ENCODE measurements around the gene THAP11. TPM values are rescaled to one million over a fixed set of nuclear protein-coding genes. Genes with fewer than 3 reads are reported as not detected.

The THAP11 gene
- total RNA-seq, 6 experiments from 2014 or later: 8.9 to 23.9 (median 11.7) TPM

DNA sequence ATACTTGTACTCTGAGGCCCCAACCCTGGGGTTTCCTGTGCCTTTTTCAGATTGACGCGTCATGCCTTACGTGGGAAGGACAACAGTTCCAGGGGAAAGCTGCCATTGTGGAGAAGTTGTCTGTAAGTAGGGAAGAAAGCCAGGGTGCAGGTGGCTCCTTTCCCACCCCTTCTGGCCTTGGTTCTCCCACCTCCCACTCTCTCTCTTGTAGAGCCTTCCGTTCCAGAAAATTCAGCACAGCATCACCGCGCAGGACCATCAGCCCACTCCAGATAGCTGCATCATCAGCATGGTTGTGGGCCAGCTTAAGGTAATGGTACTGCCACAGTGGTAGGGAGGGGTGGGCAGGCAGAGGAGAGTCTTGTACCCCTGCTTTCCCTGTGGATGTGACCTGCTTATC, 26.2 kb downstream of the THAP11 start:
- 95% methylated on average over 4 of the region's 6 CpGs for WGBS (ENCODE audit: insufficient coverage, low coverage, low lambda C conversion rate, missing lambda C conversion rate)
- Histone ChIP-seq H3K4me1 (peaks cover 0 to 13% (median 4%) of the 10 kb centered on the region in 4 donors), H3K4me3 (no peak overlapping the region), H3K9me3 (no peaks in the 10 kb centered on the region), H3K27me3 (no peaks in the 10 kb centered on the region), H3K36me3 (peaks cover 0 to 39% (median 6%) of the 10 kb centered on the region in 4 donors), H3K27ac (no peak overlapping the region)
- ATAC-seq (no peak), DNase-seq (no peak)
- intact Hi-C loops (cut with DNase I): no loop called here
- TF ChIP-seq, protein P1, sequence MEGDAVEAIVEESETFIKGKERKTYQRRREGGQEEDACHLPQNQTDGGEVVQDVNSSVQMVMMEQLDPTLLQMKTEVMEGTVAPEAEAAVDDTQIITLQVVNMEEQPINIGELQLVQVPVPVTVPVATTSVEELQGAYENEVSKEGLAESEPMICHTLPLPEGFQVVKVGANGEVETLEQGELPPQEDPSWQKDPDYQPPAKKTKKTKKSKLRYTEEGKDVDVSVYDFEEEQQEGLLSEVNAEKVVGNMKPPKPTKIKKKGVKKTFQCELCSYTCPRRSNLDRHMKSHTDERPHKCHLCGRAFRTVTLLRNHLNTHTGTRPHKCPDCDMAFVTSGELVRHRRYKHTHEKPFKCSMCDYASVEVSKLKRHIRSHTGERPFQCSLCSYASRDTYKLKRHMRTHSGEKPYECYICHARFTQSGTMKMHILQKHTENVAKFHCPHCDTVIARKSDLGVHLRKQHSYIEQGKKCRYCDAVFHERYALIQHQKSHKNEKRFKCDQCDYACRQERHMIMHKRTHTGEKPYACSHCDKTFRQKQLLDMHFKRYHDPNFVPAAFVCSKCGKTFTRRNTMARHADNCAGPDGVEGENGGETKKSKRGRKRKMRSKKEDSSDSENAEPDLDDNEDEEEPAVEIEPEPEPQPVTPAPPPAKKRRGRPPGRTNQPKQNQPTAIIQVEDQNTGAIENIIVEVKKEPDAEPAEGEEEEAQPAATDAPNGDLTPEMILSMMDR (IDR thresholded peaks at IDR 0.05): no peak

DNA sequence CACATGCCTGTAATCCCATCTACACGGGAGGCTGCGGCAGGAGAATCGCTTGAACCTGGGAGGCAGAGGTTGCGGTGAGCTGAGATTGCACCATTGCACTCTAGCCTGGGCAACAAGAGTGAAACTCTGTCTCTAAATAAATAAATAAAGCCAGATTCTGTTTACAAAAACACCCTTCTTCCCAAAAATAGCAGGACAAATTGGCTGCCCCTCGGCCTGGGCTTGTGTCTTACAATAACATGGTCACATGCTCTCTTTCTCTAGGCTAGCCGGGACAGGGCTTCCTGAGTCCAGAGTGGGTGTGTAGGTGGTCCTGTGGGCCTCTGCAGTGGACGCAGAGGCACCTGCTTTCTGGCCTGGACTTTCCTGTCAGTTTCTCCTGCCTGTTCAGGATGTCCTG, 27.5 kb downstream of the THAP11 start:
- ATAC-seq (peak; percentile 7 to 57 (median 42)), DNase-seq (peak in 2 of 3 donors; percentile 59 to 71)
- Histone ChIP-seq H3K9me3 (no peaks in the 10 kb centered on the region), H3K27me3 (no peaks in the 10 kb centered on the region), H3K36me3 (peaks cover 0 to 39% (median 6%) of the 10 kb centered on the region in 4 donors), H3K4me1 (peaks cover 0 to 24% (median 8%) of the 10 kb centered on the region in 4 donors), H3K4me3 (no peak overlapping the region), H3K27ac (peak overlapping the region in 2 of 3 donors; percentile 43 to 66)
- WGBS (ENCODE audit: insufficient coverage, low coverage, low lambda C conversion rate, missing lambda C conversion rate): 31% methylated on average over 5 of the region's 7 CpGs
- intact Hi-C loops (cut with DNase I): no loop called here
- no peak for TF ChIP-seq POLR2A (IDR thresholded peaks at IDR 0.05)
- TF ChIP-seq, protein P1 (IDR thresholded peaks at IDR 0.05): no peak

DNA sequence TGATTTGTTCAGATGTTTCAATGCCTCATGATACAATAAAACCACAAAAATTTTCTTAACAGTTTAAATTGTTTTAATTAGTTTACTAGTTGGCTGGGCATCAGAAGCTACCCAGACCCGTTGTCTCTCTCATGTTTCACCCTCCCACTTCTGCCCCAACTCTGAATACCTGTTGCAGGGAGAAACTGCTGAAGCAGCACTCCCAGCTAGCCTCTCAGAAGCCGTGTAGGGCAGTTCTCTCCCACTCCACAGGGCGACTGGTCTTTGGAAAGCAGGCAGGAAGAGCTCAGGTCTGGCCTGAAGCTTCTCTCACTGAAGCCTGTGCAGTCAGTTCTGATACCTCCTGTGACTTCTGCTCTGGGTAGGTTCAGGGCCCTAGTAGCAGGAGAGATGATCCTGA, 29.1 kb downstream of the THAP11 start:
- WGBS (ENCODE audit: insufficient coverage, low coverage, low lambda C conversion rate, missing lambda C conversion rate): 65% methylated on average over 2 of the region's 3 CpGs
- ATAC-seq: no peak
- Histone ChIP-seq H3K4me1 (peaks cover 0 to 32% (median 8%) of the 10 kb centered on the region in 4 donors), H3K27me3 (no peaks in the 10 kb centered on the region), H3K9me3 (no peaks in the 10 kb centered on the region), H3K27ac (no peak overlapping the region), H3K4me3 (no peak overlapping the region), H3K36me3 (peaks cover 0 to 27% (median 6%) of the 10 kb centered on the region in 4 donors)
- DNase-seq: no peak
- intact Hi-C loops (cut with DNase I): no loop called here
- TF ChIP-seq, protein P1 (IDR thresholded peaks at IDR 0.05): no peak
- no peak for TF ChIP-seq POLR2A (IDR thresholded peaks at IDR 0.05)

DNA sequence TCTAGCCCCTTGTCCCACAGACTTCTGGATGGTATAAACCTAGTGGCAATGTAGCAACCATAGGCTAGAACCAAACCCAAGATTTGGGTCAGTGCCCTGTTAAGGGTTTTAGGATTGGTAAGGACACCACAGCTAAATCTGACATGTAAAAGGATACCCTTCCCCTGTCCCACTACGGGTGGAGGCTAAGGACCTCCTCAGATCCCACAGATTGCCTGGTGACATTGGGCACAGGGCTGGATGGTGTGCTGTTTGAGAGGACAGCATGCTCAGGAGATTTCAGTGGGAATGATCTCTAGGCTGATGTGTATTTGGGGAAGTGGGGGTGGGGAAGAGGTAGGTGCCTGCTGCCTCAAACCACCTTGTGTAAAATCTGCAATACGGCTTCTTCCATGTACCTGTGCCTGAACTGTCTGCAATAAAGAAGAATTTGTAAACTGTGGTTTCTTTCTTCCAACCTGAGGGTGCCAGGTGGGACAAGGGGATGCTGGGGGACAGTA, 30.1 kb downstream of the THAP11 start:
- peak overlapping the region; percentile 67 to 97 (median 96) for H3K4me3 ChIP-seq
- DNase-seq: no peak
- ATAC-seq: peak in 1 of 4 donors; percentile 2
- no peaks in the 10 kb centered on the region for H3K27me3 ChIP-seq
- peak overlapping the region; percentile 74 to 84 (median 76) for H3K27ac ChIP-seq
- TF ChIP-seq POLR2A (IDR thresholded peaks at IDR 0.05): no peak
- TF ChIP-seq, protein P1 (IDR thresholded peaks at IDR 0.05): no peak
- intact Hi-C loops (cut with DNase I): no loop called here
- H3K9me3 ChIP-seq: no peaks in the 10 kb centered on the region
- 60% methylated on average over 2 of the region's 2 CpGs for WGBS (ENCODE audit: insufficient coverage, low coverage, low lambda C conversion rate, missing lambda C conversion rate)
- H3K36me3 ChIP-seq: peaks cover 0 to 26% (median 8%) of the 10 kb centered on the region in 4 donors
- H3K4me1 ChIP-seq: peaks cover 0 to 35% (median 8%) of the 10 kb centered on the region in 4 donors
